ENCODE measurements around the gene ZNF536. TPM values are rescaled to one million over a fixed set of nuclear protein-coding genes. Genes with fewer than 3 reads are reported as not detected.
"Not testable (repeated sequence)": the region's sequence is repeated elsewhere in the genome, so short reads cannot be mapped to it uniquely, and the experiment has no call there.

ZNF536 gene
- total RNA-seq, 2 experiments from 2014 or later = not detected

GRCh38 chr19:30391554-30392551, 19.7 kb downstream of the ZNF536 start:
- Mint-ChIP-seq H3K4me3 (no peak overlapping the region), H3K9me3 (no peaks in the 10 kb centered on the region)
- POLR2A ChIA-PET = no interaction called here

GRCh38 chr19:30393046-30393445, 20.9 kb downstream of the ZNF536 start:
- no peak for DNase-seq
- Mint-ChIP-seq H3K4me3 (no peak overlapping the region), H3K9me3 (no peaks in the 10 kb centered on the region), H3K27ac (no peak overlapping the region), H3K27me3 (peaks cover 6% of the 10 kb centered on the region), H3K36me3 (ENCODE audit: low read depth) (no peaks in the 10 kb centered on the region), H3K4me1 (no peaks in the 10 kb centered on the region)
- ChIA-PET POLR2A (no interaction called here), CTCF (no interaction called here)

More at GRCh38 chr19:30391554-30392551, 19.7 kb downstream of the ZNF536 start:
- H3K36me3 Mint-ChIP-seq (ENCODE audit: low read depth) = no peaks in the 10 kb centered on the region
- CTCF ChIA-PET = no interaction called here
- DNase-seq = no peak
- H3K27me3 Mint-ChIP-seq = peaks cover 6% of the 10 kb centered on the region
- H3K4me1 Mint-ChIP-seq = no peaks in the 10 kb centered on the region
- no peak overlapping the region for H3K27ac Mint-ChIP-seq

GRCh38 chr19:30393729-30394480, 21.7 kb downstream of the ZNF536 start:
- CTCF ChIA-PET = no interaction called here
- no peaks in the 10 kb centered on the region for H3K9me3 Mint-ChIP-seq
- peaks cover 8% of the 10 kb centered on the region for H3K27me3 Mint-ChIP-seq
- H3K27ac Mint-ChIP-seq = no peak overlapping the region
- no peak overlapping the region for H3K4me3 Mint-ChIP-seq
- POLR2A ChIA-PET = no interaction called here
- no peaks in the 10 kb centered on the region for H3K36me3 Mint-ChIP-seq (ENCODE audit: low read depth)
- H3K4me1 Mint-ChIP-seq = no peaks in the 10 kb centered on the region
- DNase-seq = no peak

GRCh38 chr19:30394481-30395151, 22.4 kb downstream of the ZNF536 start:
- Mint-ChIP-seq H3K36me3 (ENCODE audit: low read depth) (no peaks in the 10 kb centered on the region), H3K4me1 (no peaks in the 10 kb centered on the region), H3K4me3 (no peak overlapping the region), H3K9me3 (no peaks in the 10 kb centered on the region), H3K27me3 (peaks cover 8% of the 10 kb centered on the region), H3K27ac (no peak overlapping the region)
- POLR2A ChIA-PET = no interaction called here
- no peak for DNase-seq
- CTCF ChIA-PET = no interaction called here

- no peaks in the 10 kb centered on the region for H3K36me3 Mint-ChIP-seq (ENCODE audit: low read depth)
- no peak overlapping the region for H3K27ac Mint-ChIP-seq
Observed at GRCh38 chr19:30395283-30395682, 23.1 kb downstream of the ZNF536 start.

GRCh38 chr19:30398539-30398938, 26.4 kb downstream of the ZNF536 start:
- H3K4me3 Mint-ChIP-seq; H3K27me3 Mint-ChIP-seq; H3K9me3 Mint-ChIP-seq; H3K27ac Mint-ChIP-seq; DNase-seq; H3K4me1 Mint-ChIP-seq; POLR2A ChIA-PET; H3K36me3 Mint-ChIP-seq (ENCODE audit: low read depth): not testable (repeated sequence)
- CTCF ChIA-PET = interaction anchor here (0.7 kb wide), 1 partner anchor 1243 kb away, joined by 4 read pairs; no protein-coding TSS in a partner anchor

More at GRCh38 chr19:30395283-30395682, 23.1 kb downstream of the ZNF536 start:
- H3K4me3 Mint-ChIP-seq = no peak overlapping the region
- no peaks in the 10 kb centered on the region for H3K4me1 Mint-ChIP-seq
- no peaks in the 10 kb centered on the region for H3K9me3 Mint-ChIP-seq
- DNase-seq = no peak
- ChIA-PET CTCF (no interaction called here), POLR2A (no interaction called here)
- H3K27me3 Mint-ChIP-seq = peaks cover 8% of the 10 kb centered on the region

GRCh38 chr19:30401956-30402355, 29.8 kb downstream of the ZNF536 start:
- Mint-ChIP-seq H3K27me3 (peaks cover 6% of the 10 kb centered on the region), H3K4me1 (no peaks in the 10 kb centered on the region), H3K36me3 (ENCODE audit: low read depth) (no peaks in the 10 kb centered on the region), H3K4me3 (no peak overlapping the region), H3K9me3 (no peaks in the 10 kb centered on the region), H3K27ac (no peak overlapping the region)
- POLR2A ChIA-PET = no interaction called here
- DNase-seq = no peak
- CTCF ChIA-PET = no interaction called here

- no peak for DNase-seq
- Mint-ChIP-seq H3K27me3 (peaks cover 6% of the 10 kb centered on the region), H3K9me3 (no peaks in the 10 kb centered on the region), H3K27ac (no peak overlapping the region), H3K36me3 (ENCODE audit: low read depth) (no peaks in the 10 kb centered on the region), H3K4me3 (no peak overlapping the region), H3K4me1 (no peaks in the 10 kb centered on the region)
- CTCF ChIA-PET = no interaction called here
- POLR2A ChIA-PET = no interaction called here
Observed at GRCh38 chr19:30402436-30403202, 30.4 kb downstream of the ZNF536 start.

- H3K9me3 Mint-ChIP-seq = no peaks in the 10 kb centered on the region
- CTCF ChIA-PET = no interaction called here
- H3K4me3 Mint-ChIP-seq = no peak overlapping the region
- peaks cover 6% of the 10 kb centered on the region for H3K27me3 Mint-ChIP-seq
- no peak overlapping the region for H3K27ac Mint-ChIP-seq
- H3K4me1 Mint-ChIP-seq = no peaks in the 10 kb centered on the region
- POLR2A ChIA-PET = no interaction called here
- H3K36me3 Mint-ChIP-seq (ENCODE audit: low read depth) = no peaks in the 10 kb centered on the region
- no peak for DNase-seq
Observed at GRCh38 chr19:30403203-30403985, 31.2 kb downstream of the ZNF536 start.

GRCh38 chr19:30406220-30407067, 34.3 kb downstream of the ZNF536 start:
- CTCF ChIA-PET = no interaction called here
- DNase-seq = no peak
- Mint-ChIP-seq H3K4me1 (no peaks in the 10 kb centered on the region), H3K27ac (no peak overlapping the region), H3K9me3 (no peaks in the 10 kb centered on the region), H3K36me3 (ENCODE audit: low read depth) (no peaks in the 10 kb centered on the region), H3K27me3 (peaks cover 4% of the 10 kb centered on the region), H3K4me3 (no peak overlapping the region)
- POLR2A ChIA-PET = no interaction called here

- no peaks in the 10 kb centered on the region for H3K9me3 Mint-ChIP-seq
- no peak for DNase-seq
- H3K4me3 Mint-ChIP-seq = no peak overlapping the region
- POLR2A ChIA-PET = no interaction called here
- no peaks in the 10 kb centered on the region for H3K36me3 Mint-ChIP-seq (ENCODE audit: low read depth)
- no peak overlapping the region for H3K27ac Mint-ChIP-seq
- CTCF ChIA-PET = no interaction called here
- H3K27me3 Mint-ChIP-seq = peaks cover 4% of the 10 kb centered on the region
- H3K4me1 Mint-ChIP-seq = no peaks in the 10 kb centered on the region
Observed at GRCh38 chr19:30407068-30407709, 35.0 kb downstream of the ZNF536 start.
